Activated naive CD4-positive, alpha-beta T cell (primary cell): ENCODE results near the gene FRMPD3.
"Not testable (repeated sequence)": the region's sequence is repeated elsewhere in the genome, so short reads cannot be mapped to it uniquely, and the experiment has no call there.

Experiments used
- DNase-seq, 4 experiments: peaks; one replicate each; lab custom pipeline; 2025; lab: John Stamatoyannopoulos, UW

The FRMPD3 gene

GRCh38 chrX:107448998-107449835 is at the start of gene FRMPD3:
FRMPD3 (plus strand) TSS chrX:107449652; CDS start chrX:107526589, 76,937 bp downstream.
- DNase-seq = peak in 1 of 4 experiments; percentile 2

- no peak for DNase-seq
These were observed 28.9 kb upstream of the FRMPD3 start for GRCh38 chrX:107420571-107420970.

GRCh38 chrX:107421337-107421861 is 28.1 kb upstream of the FRMPD3 start:
- DNase-seq = no peak

GRCh38 chrX:107429090-107429489 is 20.4 kb upstream of the FRMPD3 start:
- peak in 1 of 4 experiments; percentile 10 for DNase-seq

- DNase-seq = no peak
These were observed 9.3 kb upstream of the FRMPD3 start for GRCh38 chrX:107440187-107440586.

- DNase-seq = no peak
These were observed 8.8 kb upstream of the FRMPD3 start for GRCh38 chrX:107440692-107441091.

DNA sequence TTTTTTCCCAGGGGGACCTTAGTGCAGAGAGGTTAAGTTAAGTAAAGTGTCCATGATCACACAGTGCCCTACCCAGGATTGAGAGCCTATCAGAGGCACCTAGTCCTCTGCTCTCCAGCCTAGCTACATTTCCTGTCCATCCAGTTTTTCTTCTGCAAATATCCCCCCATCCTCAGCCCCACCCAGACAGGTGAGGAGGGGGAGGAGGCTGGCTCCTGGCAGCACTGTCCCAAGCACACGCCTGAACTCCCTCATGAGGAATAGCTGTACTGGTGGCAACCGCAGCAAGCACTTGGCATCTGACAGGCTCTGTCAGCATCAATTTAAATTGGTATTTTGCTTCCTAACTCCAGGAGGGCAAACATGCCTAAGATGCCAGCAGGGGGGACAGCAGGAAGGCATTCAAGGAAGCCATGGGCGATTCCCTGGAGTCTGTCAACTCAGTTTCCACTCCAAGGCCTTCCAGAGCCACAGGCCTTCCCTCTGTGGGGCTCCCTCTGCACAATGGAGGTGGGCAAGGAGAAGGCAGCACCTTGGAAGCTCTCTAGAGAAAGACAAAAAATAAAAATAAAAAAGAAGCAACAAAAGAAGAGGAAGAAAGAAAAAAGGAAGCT is 6.4 kb upstream of the FRMPD3 start:
- DNase-seq = no peak

GRCh38 chrX:107445146-107445545 is 4.3 kb upstream of the FRMPD3 start:
- DNase-seq = no peak

GRCh38 chrX:107445631-107446030 is 3.8 kb upstream of the FRMPD3 start:
- no peak for DNase-seq

DNA sequence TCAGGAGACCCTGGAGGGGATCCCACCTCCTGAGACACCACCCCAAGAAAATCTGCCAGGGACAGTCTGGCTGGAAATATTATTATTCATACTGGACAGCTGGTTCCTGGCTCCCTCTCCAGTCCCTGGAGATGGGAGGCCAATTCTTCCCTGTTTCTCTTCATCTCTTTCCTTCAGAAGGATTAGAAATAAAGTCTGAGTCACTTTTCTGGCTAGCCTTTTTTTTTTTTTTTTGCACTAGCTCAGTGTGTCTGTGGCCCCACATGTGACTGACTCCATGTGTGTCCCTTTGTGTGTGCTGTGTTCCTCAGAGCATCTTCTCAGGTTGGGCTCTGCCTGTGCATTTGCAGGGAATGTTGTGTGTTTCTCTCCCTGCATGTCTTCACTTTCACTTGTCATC is 1.8 kb upstream of the FRMPD3 start:
- DNase-seq = no peak

DNA sequence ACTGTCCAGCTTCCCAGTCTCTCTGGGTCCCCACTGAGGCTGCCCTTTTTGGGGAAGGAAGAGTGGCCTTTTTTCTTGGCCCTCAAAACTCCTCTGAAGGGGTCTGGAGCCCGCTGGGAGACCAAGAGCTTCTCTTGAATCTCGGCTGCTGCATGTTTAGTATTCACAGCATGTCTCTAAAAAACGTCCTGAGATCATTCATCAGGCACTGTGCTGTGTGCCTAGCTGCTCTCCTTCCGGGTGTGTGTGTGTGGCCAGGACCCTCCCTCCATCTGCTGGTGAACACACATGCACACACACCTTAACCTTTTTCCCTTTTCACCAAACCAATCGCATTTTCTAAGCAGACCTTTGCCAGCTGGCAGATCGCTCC is 841 bp upstream of the FRMPD3 start:
- DNase-seq = no peak

DNA sequence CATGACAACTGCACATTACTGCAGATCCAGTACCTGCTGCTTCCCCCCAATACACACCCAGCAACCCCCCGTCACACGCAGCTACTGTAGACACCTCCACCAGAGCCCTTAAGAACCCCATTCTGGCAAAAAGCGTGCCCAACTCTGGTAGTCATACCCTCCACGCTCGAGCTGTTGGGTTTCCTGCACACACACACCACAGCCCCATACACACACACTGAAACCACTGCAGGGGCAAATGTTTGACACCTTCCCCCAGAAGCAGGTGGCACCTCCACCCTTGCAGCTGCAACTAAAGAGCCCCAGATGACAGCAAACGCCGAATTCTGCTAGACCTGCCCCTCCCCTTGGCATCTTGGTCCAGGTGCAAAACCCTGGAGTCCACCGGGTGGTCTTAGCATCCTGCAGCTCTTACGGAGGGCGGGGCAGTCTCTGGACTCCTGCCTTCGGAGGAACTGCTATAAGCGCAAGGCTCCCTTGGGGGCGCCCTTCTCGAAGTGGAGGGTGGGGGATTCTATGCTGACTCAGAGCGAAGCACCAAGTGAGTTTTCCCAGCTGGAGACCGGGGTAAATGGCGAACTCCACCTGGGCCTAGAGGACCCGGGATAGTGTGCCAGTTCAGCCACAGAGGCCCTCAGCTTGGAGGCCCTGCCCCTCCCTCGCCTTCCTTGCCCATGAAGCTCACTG is 1.5 kb downstream of the FRMPD3 start:
- DNase-seq = no peak

DNA sequence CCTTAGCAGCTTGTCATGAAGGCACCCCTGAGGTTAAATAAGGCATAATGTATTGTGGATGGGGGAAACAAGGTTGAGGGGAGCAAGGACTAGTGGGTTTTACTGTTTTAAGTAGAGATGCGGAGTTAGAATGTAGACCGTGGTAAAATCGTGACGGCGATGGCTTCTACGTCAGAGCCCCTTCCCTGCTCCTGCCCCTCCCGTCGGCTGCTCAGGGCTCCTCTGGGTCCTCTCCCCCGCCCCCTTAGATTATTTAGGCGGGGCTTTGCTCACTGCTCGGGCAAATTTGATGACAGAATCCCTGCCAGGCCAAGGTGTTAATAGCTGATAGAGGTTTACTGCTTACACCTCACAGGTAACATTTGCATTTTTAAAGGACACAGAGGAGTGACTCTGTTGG is 2.3 kb downstream of the FRMPD3 start:
- no peak for DNase-seq

- no peak for DNase-seq
These were observed 3.1 kb downstream of the FRMPD3 start for GRCh38 chrX:107452581-107452980.

- no peak for DNase-seq
These were observed 4.8 kb downstream of the FRMPD3 start for GRCh38 chrX:107454302-107454701.

DNA sequence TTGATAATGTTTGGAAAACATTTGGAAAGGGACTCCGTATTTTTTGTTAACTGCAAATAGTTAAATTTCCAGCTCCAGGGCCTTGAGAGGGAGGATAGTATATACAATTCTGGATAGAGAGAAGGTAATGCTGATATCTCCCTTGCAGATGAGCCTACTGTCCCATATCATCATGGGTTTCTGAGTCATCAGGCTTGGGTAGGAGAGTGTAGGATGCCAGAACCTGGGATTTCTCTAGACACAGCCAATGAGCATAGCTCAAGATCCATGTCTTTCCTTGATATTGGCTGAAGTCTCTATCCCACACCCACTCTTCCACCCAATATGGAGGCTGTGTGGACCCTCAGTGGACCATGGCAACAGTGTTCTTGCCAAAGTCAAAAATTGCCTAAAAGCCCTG is 7.8 kb downstream of the FRMPD3 start:
- DNase-seq = no peak

GRCh38 chrX:107465932-107466620 is 16.6 kb downstream of the FRMPD3 start:
- DNase-seq = no peak

DNA sequence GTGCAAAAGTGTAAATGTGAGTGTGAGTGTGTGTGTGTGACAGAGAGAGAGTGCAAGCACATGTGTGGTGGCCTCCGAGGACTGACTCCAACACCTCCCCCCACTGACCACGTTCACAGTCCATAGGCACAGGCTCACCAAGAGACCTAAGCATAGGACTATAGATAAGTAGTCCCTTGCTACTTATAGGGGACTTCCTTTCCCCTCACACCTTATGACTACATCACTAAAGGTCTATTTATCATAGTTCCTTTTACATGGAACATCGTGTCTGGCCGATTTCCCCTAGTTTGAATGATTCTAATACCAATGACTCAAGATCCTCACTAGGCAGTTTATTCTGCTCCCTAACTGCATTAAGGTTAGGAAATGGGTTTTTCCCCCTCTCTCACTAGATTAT is 17.8 kb downstream of the FRMPD3 start:
- DNase-seq = no peak

DNA sequence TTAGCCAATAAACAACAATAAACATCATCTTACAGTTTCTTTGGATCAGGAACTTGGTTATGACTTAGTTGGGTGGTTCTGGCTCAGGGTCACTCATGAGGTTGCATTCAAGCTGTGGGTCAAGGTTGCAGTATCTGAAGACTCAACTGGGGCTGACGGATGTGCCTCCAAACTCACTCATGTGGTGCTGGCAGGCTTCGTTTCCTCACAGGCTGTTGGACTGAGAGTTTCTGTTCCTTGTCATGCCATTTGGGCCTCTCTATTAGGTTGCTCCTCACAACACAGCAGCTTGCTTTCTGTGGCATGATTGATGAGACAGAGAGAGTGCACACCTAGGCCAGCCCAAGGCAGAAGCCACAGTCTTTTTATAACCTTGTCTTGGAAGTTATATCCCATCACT is 20.7 kb downstream of the FRMPD3 start:
- no peak for DNase-seq

GRCh38 chrX:107470971-107471370 is 21.5 kb downstream of the FRMPD3 start:
- no peak for DNase-seq

GRCh38 chrX:107471420-107471819 is 22.0 kb downstream of the FRMPD3 start:
- not testable (repeated sequence) for DNase-seq

DNA sequence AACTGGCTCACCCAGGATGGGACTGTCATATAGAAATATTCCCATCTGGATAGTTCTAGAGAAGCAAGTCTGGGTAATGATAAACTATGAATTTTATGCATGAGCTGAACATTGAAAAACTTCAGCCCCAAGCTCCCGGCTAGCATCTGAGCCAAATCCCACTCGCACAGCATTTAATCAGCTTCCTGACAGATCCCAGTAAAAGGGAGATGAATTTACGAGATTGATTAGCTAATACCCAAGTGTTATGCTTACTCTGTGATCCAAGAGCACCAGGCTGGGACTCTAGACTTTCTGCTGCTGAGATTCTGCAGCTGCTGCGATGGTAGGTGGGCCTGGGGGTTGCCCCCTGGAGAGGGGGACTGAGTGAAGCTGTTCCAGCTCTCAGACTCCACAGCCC is 28.0 kb downstream of the FRMPD3 start:
- DNase-seq = no peak
